Activated CD4-positive, alpha-beta T cell treated with anti-CD3 and anti-CD28 coated beads, Interleukin-2, amount 50 U/mL, for 4 hours (primary cell): ENCODE measurements around the gene NEK2.
"Not testable (repeated sequence)": the region's sequence is repeated elsewhere in the genome, so short reads cannot be mapped to it uniquely, and the experiment has no call there.

Source experiments
- DNase-seq, 2 experiments: peaks; one replicate each; pipeline ENCODE4 v3.0.0-alpha.2; 2020

Gene NEK2

DNA sequence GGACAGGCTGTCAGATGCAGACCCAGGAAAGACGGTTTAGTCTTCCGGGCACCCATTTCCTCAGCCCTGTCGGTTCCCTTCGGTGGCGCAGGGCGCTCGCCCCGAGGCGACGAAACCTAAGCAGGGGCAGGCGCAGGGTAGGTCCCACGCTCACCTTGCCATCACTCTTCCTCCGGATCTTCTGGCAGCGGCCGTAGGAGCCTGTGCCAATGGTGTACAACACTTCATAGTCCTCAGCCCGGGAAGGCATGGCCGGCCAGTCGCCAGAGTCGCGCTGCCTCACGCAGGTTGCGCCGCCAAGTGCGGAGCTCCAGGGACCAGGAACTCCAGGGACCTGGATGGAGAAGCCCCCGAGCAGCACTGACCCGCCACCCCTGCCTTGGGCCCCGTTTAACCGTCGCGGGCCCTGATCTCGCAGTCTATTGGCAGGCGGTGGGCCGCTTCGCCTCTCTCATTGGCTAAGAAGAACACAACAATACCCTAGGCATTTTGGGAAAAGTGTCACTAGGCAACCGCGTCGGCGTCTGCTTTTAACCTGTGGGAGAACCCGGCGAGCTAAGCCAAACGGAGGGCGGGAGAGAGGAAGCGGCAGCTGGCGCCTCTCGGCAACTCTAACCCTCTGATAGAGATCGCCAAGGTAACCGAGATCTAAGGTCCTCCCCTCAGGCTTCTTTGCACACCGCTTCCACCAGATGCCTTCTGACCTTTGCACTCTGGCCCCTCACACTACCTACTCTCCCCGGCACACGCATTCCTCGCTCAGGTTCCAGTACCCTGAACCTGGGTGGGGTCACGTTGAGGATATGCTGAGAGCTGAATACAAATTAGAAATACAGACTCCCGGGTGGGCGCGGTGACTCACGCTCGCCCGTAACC, at the start of gene NEK2:
TSS of gene NEK2 (minus strand) at position 392 of the 876 bp plus-strand sequence. CDS start at position 250, 142 bp downstream.
- peak; percentile 78 for DNase-seq

DNA sequence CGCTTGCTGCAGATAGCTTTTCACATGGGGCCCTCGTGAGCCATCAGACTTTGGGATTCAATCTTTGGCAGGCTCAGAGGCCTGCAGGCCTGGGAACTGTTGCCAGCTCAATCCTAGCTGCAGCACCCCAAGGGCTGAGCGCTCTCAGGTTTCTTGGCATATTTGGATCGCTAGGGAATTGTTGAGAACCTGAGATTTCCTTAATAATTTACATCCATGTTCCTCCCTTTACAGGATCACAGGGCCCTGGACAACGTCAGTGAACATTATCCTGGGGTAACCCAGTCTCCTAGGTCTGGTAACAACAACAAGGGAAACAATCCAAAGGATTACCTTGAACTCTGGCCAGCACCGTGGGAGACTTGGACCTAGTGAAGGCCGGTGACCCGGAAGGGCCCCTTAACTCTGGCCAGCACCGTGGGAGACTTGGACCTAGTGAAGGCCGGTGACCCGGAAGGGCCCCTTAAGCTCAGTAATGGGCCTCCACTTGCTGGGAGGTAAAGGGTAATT, 49.3 kb upstream of the NEK2 start:
- DNase-seq: no peak

DNA sequence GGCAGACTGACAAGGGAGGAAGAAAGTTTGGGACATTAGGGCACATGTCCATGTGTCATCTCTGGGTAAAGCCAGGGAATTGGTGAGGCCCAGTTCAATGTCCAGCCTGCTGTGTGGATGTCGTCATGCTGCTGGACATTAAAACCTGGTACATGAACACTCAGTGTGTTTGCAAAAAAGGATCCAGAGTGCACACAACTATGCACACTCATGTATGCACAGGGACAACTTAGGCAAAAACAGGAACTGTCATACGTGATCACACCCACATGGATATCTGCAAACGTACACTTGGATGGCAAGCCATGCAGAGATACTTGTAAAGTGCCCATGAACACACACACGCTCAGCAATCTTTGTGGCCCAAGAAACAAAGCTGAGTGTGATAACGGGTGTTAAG, 47.9 kb upstream of the NEK2 start:
- DNase-seq: no peak

DNA sequence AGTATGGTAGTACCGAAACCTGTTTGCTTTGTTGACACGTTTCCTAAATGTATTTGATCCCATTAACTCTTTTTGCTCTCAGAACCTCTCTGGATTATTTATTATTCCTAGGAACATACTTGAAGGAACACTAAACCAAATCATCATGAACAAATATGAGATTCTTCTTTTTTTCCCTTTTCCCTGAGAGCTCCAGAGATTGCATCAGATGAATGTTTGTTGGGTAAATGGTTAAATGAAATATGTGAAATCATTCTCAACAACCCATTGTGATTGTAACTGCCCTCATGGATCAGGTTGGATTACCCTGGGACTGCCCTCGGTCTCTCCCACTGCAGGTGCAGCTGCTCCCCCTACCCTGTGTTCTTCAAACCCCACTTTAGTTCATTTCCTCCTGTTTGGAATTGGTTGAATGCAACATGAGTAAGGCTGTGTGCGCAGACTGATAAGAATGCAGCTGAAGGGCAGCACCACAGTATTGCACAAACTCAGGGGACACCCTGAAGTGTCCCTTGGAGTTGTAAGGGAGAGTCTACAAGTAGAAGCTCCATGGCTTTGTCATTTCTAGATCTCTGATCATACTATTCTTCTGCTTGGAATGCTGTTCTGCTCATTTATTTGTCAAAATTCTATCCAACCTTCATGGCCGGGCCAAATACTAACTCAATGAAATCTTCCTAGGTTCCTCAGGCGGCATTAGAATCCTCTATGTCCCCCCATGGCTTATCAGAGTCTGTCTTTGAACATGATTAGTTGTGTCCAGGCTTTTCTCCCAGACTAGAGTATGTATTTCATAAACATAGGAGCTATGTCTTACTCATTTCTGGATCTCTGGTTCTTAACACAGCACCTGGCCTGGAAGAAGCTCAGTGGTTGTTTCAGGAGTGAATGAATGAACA, 47.1 kb upstream of the NEK2 start:
- DNase-seq: no peak

DNA sequence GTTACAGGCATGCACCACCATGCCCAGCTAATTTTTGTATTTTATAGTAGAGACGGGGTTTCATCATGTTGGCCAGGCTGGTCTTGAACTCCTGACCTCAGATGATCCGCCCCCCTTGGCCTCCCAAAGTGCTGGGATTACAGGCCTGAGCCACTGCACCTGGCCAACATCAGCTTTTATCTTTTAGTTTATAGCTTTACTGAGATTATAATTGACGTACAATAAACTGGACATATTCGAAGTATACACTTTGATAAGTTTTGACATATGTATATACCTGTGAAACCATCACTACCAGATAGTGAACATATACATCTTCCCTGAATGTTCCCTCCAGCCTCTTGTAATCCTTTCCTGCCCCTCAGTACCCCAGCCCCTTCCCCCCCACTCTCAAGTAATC, 41.1 kb upstream of the NEK2 start:
- DNase-seq: not testable (repeated sequence)

DNA sequence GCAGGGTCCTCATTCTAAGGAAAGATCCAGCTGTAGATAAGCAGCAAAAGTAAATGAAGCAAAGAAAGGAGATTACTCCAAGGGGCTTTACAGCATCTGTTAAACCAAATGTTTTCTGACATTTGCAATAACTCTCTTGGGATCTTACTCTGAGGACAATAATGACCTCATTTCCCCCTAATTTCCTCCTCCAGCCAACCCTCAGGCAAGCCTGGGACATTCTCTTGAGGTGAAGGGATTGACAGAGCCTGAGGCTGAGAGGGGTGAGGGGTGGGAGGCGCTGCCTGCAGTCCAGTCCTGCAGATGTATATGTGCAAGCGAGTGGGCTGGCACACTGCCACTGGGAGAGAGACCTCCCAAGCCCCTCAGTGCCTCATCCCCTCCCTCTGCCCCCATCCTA, 40.5 kb upstream of the NEK2 start:
- no peak for DNase-seq

DNA sequence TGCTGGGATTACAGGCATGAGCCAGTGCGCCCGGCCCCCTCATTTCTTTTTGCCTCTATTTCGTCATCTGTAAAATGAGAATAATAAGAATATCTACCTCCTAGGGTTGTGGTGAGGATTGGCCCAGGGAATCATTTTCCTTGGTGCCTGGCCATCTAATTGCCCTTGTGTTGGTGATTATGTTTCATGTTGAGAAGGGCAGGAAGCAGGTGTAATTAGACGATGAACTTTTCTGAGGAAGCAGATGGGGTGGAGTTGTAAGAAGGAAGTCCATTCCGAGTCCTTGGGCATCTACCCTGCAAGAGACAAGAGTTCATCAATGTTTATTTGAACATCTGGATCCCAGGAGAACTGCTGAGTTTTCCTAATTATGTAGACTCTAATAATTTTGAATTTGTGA, 38.7 kb upstream of the NEK2 start:
- no peak for DNase-seq

DNA sequence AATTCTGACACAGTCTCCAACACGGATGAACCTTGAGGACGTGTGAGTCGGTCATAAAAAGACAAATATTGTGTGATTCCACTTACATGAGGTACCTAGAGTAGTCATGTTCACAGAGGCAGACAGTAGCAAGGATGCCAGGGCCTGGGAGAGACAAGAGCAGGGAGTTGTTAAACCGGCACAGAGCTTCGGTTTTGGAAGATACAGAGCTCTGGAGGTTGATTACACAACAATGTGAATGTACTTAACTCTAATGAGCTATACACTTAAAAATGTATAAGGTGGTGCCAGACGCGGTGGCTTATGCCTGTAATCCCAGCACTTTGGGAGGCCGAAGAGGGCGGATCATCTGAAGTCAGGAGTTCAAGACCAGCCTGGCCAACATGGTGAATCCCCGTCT, 37.8 kb upstream of the NEK2 start:
- no peak for DNase-seq

DNA sequence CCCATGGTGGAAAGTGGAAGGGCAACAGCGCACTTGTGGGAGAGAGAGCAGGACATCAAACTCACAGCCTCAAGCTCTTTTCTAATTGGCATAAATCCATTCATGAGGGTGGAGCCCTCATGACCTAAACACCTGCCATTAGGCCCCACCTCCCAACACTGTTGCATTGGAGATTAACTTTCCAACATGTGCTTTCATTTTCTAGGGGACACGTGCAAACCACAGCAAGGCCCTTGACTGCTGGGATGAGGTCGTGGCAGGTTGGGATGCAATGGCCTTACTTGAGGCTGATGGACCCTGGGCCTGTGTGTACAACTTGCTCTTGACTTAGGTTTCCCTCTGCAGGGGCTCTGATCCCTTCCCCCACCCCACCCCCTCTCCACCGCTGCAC, 35.9 kb upstream of the NEK2 start:
- no peak for DNase-seq

DNA sequence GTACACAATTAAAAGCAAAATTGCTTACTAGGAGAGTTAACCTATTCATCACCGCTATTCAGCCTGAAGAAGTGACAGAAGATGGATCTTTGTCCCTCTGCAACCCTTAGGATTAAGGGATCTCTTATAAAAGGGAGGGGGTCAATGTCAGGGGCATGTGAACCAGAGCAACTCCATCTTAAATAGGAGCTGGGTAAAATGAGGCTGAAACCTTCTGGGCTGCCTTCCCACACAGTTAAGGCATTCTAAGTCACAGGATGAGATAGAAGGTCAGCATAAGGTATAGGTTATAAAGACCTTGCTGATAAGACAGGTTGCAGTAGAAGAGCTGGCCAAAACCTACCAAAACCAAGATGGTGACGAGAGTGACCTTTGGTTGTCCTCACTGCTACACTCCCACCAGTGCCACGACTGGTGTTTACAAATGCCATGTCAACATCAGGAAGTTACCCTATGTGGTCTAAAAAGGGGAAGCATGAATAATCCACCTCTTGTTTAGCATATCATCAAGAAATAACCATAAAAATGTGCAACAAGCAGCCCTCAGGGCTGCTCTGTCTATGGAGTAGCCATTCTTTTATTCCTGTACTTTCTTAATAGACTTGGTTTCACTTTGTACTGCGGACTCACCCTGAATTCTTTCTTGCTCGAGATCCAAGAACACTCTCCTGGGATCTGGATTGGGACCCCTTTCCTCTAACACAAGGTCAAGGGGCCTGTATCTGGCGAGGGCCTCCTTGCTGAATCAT, 35.3 kb upstream of the NEK2 start:
- no peak for DNase-seq

DNA sequence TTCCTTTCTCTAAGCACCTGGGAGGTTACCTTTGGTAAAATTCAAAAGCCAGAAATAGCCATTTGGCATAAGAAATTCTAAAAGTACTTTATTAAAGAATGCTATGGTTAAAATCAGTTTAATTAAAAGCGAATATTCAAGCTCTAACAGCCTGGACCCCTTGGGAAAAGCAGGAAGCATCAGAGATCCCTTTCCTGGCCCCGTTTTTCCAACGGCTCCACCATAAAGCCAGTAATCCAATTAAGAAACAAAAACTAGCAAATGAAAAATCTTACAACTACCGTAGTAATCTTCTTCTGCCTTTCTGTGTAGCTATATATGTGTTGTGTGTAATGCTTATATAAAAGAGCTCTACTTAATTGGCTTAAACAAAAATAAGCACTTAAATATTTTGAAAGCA, 33.5 kb upstream of the NEK2 start:
- DNase-seq: no peak

DNA sequence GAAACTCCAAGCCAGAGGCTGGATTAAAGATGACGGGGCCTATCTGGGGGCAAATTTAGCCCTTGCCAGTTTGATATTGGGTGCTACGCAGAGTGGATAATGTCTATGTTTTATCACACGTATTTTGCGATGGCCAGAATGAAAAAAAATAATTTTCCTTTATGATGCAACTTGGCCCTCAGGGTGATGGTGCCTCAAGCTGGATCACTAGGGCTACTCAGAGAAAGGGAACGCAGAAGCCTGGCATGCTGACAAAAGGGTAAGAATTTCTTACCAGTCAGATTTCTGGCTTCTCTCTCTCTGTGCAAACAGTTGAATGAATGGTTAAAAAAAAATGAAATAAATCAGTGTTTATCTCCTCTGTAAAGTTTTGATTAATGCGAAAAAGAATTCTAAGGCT, 32.6 kb upstream of the NEK2 start:
- no peak for DNase-seq

DNA sequence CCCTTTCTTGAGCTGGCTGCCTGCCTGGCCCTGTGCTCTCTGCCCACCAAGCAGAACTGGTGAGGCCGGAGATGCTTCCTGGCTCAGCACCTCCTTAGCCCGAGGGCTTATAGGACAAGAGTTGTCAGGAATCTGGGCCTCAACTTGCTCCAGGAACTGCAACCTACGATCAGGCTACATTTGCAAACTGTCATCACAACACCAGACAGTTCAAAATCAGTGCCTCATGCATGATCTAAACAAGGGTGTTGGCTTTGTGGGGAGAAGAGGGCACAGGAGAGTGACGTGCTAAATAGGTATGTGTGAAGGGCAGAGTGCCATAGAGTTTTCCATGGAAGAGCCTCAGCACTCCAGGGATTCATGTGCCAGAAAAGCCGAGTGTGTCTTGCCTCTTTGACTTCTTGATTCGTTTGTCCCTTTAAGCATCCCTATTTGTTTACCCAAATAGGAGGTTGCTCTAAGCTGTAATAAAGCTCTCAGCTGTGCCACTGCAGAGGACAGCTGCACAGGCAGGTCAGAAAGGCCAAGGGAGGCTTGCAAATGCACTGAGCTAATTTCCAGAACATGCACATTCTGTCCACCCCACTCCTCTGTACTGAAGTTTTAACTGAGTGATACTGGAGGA, 30.2 kb upstream of the NEK2 start:
- DNase-seq: no peak

DNA sequence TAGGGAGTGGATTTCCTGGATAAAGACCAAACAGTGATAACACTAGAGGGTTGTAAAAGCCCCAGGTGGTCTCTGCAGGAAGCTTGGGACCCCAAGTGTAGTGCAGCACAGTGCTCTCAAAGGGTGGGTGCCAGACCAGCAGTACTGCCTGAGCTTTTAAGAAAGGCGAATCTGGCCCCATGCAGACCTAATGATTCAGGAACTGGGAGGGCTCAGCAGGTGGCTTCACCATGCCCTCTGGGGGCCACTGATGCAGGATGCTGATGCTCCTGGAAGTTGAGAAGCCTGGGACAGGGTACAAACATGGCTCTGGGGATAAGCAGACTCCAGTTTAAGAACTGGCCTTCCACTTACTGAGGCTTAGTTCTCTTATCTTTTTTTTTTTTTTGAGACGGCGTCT, 29.1 kb upstream of the NEK2 start:
- DNase-seq: no peak

DNA sequence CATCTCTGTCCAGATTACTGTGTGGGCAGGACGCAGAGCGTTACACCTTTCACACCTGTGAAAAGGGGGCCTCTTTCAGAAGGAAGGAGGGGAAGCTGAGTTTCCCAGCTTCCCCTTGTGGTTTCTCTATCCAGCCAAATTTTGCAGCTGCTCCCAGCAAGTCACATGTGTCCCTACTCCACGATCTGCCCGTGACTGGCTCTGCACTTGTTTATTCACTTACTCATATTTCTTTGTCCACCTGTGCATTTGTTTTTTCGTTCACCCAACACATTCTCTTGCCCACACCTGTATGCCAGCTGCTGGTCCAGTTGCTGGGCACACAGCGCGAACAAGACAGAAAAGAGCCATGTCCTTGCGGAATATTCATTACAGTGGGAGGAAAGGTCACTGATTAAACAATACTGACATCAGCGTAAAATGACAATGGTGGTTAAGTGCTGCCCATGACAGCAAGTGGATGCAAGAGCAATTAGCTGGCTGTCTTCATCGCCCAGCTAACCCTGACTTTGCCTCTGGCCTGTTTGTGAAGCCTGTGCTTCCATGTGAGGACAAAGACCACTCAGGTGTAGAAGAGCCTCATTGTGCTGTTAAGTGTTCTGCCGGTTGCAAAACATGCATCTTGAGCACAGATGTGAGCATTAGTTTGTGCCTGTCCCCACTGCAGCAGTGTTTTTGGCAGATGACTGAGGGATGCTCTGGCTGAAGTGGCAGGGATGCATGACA, 28.6 kb upstream of the NEK2 start:
- no peak for DNase-seq

DNA sequence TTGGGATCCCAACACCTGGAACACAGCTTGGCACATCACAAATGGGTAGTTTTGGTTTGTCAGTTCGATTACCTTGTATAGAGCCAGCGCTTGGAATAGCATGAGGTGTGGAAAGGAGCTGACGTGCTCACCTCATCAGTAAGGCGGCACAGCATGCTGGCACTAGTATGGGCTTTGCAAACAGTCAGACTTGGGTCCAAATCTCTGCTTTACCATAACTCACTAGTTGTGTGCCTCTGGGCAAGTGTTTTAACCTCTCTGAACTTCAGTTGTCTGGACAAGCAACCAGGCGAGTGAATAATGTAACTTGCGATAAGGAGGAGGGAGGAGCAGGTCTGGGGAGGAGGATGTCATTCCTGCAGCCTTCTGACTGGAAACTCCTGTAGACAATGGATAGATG, 26.3 kb upstream of the NEK2 start:
- no peak for DNase-seq

DNA sequence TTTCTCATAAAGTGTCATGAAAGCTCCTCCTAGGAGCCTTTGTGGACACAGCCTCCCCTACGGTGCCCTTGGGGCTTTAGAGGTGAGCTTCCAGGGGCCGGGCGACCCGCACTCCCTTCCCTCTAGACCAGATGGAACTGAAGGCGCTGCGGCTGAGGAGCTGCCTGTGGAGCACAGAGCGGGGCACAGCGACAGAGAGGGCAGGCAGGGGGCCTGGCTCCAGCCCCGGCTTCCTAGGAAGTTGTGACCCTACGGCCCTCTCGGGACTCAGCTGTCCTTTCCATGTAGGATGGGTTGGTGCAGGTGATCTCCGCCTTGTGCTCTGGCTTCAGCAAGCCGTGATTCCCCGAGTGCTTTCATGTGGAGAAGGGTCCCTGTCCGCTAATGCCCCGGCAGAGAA, 23.6 kb upstream of the NEK2 start:
- no peak for DNase-seq

DNA sequence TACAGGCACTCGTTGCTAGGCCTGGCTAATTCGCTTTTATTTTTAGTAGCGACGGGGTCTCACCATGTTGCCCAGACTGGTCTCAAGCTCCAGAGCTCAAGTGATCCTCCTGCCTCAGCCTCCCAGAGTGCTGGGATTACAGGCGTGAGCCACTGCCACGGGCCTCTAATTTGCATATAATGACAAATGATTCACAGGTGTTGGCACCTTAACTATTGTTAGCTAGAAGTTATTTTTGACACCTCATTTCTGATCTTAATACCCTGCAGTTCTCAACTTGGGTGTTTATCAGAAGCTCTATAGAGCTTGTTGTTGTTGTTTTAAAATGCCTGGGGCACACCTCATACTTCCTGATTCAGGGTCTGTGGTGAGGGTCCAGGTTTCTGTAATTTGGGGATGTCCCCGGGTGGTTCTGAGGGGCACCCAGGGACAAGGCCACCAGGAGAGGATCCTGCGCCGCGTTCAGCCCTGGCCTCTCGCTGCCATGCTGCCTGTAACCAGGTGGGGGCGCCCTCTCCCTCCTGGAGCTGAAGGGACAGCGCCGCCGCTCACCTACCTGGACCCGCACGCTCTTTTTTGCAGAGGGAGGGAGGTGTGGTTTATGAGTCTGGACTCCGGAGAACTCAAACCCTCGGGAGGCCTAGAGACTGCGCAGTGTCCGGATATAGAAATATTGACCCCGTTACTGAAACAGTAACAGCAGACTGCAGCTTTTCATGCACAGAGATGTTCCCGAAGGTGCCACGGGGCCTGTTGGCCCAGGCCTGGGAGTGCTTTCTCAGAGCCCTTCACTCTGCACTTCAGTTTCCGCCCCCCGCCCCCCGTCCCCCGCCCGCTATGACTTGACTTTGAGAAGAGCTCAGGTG, 23.0 kb upstream of the NEK2 start:
- DNase-seq: peak; percentile 70 to 75

DNA sequence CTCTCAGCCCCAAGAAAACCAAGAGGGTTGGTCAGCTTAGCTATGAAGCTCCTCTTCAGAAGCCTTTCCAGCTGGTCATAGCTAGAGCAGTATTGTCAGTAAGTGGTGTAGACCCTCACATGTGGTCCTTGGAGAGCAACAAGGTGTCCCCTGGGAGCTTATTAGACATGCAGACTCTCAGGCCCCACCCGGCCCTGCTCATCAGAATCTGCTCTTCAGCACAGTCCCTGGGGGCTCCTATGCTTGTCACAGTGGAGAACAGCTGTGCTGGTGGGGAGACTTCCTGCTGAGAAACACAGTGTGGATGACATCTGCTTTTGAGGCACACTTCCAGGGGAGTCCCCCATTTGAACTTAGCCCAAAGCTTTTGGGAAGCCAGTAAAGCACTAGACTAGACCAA, 21.9 kb upstream of the NEK2 start:
- no peak for DNase-seq

DNA sequence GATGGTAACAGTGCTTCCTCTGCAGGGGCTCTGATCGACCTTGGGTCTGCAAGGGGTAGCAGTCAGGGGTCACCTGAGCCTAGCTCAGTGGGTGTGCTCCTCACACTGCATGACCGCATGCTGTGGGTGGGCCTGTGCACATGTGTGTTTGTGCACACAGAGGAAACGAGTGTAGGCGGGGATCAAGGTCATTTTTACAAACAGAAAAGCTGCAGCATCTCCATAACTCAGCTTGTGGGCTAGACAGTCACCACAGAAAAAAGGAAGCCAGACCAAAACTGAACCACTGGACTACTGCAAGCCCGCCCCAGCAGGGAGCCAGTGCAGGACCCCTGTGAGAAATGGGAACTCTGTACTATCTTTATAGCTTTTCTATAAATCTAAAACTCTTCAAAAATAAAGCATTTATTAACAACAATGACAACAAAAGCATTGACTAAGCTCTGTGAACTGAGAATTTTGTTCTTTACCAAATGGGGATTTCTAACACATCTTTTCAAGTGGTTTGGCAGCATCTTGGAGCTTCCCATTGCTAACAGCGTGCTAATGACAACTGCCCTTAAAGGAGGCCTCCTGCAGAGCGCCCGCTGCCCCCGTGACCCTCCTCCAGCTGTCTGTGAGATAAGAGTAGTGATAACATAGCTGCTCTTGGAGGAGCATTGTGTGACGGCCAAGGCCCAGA, 19.9 kb upstream of the NEK2 start:
- no peak for DNase-seq
